ENCODE data around the gene POLR1B.
"Not testable (repeated sequence)": the region's sequence is repeated elsewhere in the genome, so short reads cannot be mapped to it uniquely, and the experiment has no call there.

Gene POLR1B

GRCh38 chr2:112615051-112615450, 72.8 kb downstream of the POLR1B start:
- no peak overlapping the region for H3K4me3 ChIP-seq (ENCODE audit: low read length)
- TF ChIP-seq CTCF (IDR thresholded peaks at IDR 0.05; ENCODE audit: low read depth, low read length, poor library complexity, severe bottlenecking) (no peak), EZH2phosphoT487 (IDR thresholded peaks at IDR 0.05; ENCODE audit: borderline replicate concordance, low read length) (no peak)
- no peaks in the 10 kb centered on the region for H3K36me3 ChIP-seq (ENCODE audit: control insufficient read depth, low read length)
- H3K4me1 ChIP-seq (ENCODE audit: control insufficient read depth, low read length): no peaks in the 10 kb centered on the region
- no peaks in the 10 kb centered on the region for H4K20me1 ChIP-seq (ENCODE audit: control insufficient read depth, insufficient read depth, low read depth, low read length)
- no peaks in the 10 kb centered on the region for H3K9me3 ChIP-seq (ENCODE audit: control insufficient read depth, insufficient read depth, low read length)
- H3F3A ChIP-seq (ENCODE audit: control insufficient read depth, insufficient read depth): no peaks in the 10 kb centered on the region
- no peak overlapping the region for H3K27ac ChIP-seq (ENCODE audit: low read depth, low read length)
- peaks cover 7% of the 10 kb centered on the region; the same call in 1 of the 2 replicates for H3K27me3 ChIP-seq (ENCODE audit: control insufficient read depth, low read length)
- H3K4me2 ChIP-seq (ENCODE audit: low read length): no peak overlapping the region
- H3K79me2 ChIP-seq (ENCODE audit: control insufficient read depth, low read length): no peaks in the 10 kb centered on the region
- no peaks in the 10 kb centered on the region for H3K9me2 ChIP-seq (replicated peaks; ENCODE audit: control insufficient read depth, low read length)

GRCh38 chr2:112615798-112616197, 73.5 kb downstream of the POLR1B start:
- not testable (repeated sequence) for H3K9me3 ChIP-seq (ENCODE audit: control insufficient read depth, insufficient read depth, low read length); H4K20me1 ChIP-seq (ENCODE audit: control insufficient read depth, insufficient read depth, low read depth, low read length); H3K4me2 ChIP-seq (ENCODE audit: low read length); H3K4me1 ChIP-seq (ENCODE audit: control insufficient read depth, low read length); H3K27ac ChIP-seq (ENCODE audit: low read depth, low read length); H3F3A ChIP-seq (ENCODE audit: control insufficient read depth, insufficient read depth); H3K36me3 ChIP-seq (ENCODE audit: control insufficient read depth, low read length); H3K79me2 ChIP-seq (ENCODE audit: control insufficient read depth, low read length); H3K4me3 ChIP-seq (ENCODE audit: low read length); H3K27me3 ChIP-seq (ENCODE audit: control insufficient read depth, low read length); H3K9me2 ChIP-seq (replicated peaks; ENCODE audit: control insufficient read depth, low read length)

- Histone ChIP-seq H3K4me2 (ENCODE audit: low read length) (no peak overlapping the region), H3K4me3 (ENCODE audit: low read length) (no peak overlapping the region), H3K27ac (ENCODE audit: low read depth, low read length) (no peak overlapping the region), H3K9me3 (ENCODE audit: control insufficient read depth, insufficient read depth, low read length) (no peaks in the 10 kb centered on the region), H4K20me1 (ENCODE audit: control insufficient read depth, insufficient read depth, low read depth, low read length) (no peaks in the 10 kb centered on the region), H3K27me3 (ENCODE audit: control insufficient read depth, low read length) (peaks cover 7% of the 10 kb centered on the region; the same call in 1 of the 2 replicates), H3K4me1 (ENCODE audit: control insufficient read depth, low read length) (no peaks in the 10 kb centered on the region), H3F3A (ENCODE audit: control insufficient read depth, insufficient read depth) (no peaks in the 10 kb centered on the region), H3K36me3 (ENCODE audit: control insufficient read depth, low read length) (no peaks in the 10 kb centered on the region), H3K79me2 (ENCODE audit: control insufficient read depth, low read length) (no peaks in the 10 kb centered on the region), H3K9me2 (replicated peaks; ENCODE audit: control insufficient read depth, low read length) (no peaks in the 10 kb centered on the region)
- TF ChIP-seq CTCF (IDR thresholded peaks at IDR 0.05; ENCODE audit: low read depth, low read length, poor library complexity, severe bottlenecking): no peak
- TF ChIP-seq EZH2phosphoT487 (IDR thresholded peaks at IDR 0.05; ENCODE audit: borderline replicate concordance, low read length): no peak
These were observed 76.1 kb downstream of the POLR1B start for GRCh38 chr2:112618383-112618782.

GRCh38 chr2:112621790-112622527, 79.7 kb downstream of the POLR1B start:
- no peaks in the 10 kb centered on the region for H3K79me2 ChIP-seq (ENCODE audit: control insufficient read depth, low read length)
- no peaks in the 10 kb centered on the region for H3K36me3 ChIP-seq (ENCODE audit: control insufficient read depth, low read length)
- H3K9me3 ChIP-seq (ENCODE audit: control insufficient read depth, insufficient read depth, low read length): no peaks in the 10 kb centered on the region
- H3K9me2 ChIP-seq (replicated peaks; ENCODE audit: control insufficient read depth, low read length): no peaks in the 10 kb centered on the region
- H3K27ac ChIP-seq (ENCODE audit: low read depth, low read length): no peak overlapping the region
- H3K27me3 ChIP-seq (ENCODE audit: control insufficient read depth, low read length): peaks cover 3% of the 10 kb centered on the region; the same call in 1 of the 2 replicates
- H4K20me1 ChIP-seq (ENCODE audit: control insufficient read depth, insufficient read depth, low read depth, low read length): no peaks in the 10 kb centered on the region
- H3K4me2 ChIP-seq (ENCODE audit: low read length): no peak overlapping the region
- H3K4me3 ChIP-seq (ENCODE audit: low read length): no peak overlapping the region
- H3K4me1 ChIP-seq (ENCODE audit: control insufficient read depth, low read length): peaks cover 7% of the 10 kb centered on the region; the same call in 1 of the 2 replicates
- TF ChIP-seq EZH2phosphoT487 (IDR thresholded peaks at IDR 0.05; ENCODE audit: borderline replicate concordance, low read length) (no peak), CTCF (IDR thresholded peaks at IDR 0.05; ENCODE audit: low read depth, low read length, poor library complexity, severe bottlenecking) (no peak)
- H3F3A ChIP-seq (ENCODE audit: control insufficient read depth, insufficient read depth): no peaks in the 10 kb centered on the region
